Testis (tissue), 2 donors: ENCODE results near the gene FAM13C.

Experiments
- POLR2A ChIP-seq: fragments of 450-650 bp; IDR thresholded peaks from one replicate; pipeline ENCODE4 v1.6.1; 2017; ENCODE audit warnings: antibody characterized with exemption, mild to moderate bottlenecking, moderate library complexity
- TF ChIP-seq, protein P1 (sequence below), 3 experiments: fragments of 450-650 bp in 2 of 3; fragments of 200-600 bp in 1 of 3; sonication (generic) in 1 of 3; IDR thresholded peaks; one replicate each; pipeline ENCODE4 v1.5.1; 2016 to 2019; ENCODE audit warnings: antibody characterized with exemption in 3 of 3, mild to moderate bottlenecking in 2 of 3, moderate library complexity in 1 of 3

DNA sequence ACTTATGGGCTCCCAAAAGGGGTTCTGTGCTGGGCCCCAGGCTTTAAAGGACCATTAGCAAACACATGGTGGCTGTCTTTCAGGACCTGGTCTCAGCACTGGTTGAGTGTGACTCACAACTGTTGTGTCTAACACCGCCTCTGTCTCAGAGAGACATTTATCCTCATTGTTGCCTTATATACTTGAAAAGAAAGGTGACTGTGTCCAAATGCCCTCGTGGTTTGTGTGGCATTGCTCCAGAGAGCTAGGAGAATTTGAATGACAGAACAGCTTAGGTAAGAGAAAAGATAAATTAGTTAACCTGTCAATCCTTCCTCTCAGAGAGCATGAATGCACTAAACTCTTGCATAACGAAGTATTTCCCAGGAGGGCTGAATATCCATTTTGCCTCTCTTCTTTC lies 14.5 kb upstream of the FAM13C start:
- TF ChIP-seq, protein P1, sequence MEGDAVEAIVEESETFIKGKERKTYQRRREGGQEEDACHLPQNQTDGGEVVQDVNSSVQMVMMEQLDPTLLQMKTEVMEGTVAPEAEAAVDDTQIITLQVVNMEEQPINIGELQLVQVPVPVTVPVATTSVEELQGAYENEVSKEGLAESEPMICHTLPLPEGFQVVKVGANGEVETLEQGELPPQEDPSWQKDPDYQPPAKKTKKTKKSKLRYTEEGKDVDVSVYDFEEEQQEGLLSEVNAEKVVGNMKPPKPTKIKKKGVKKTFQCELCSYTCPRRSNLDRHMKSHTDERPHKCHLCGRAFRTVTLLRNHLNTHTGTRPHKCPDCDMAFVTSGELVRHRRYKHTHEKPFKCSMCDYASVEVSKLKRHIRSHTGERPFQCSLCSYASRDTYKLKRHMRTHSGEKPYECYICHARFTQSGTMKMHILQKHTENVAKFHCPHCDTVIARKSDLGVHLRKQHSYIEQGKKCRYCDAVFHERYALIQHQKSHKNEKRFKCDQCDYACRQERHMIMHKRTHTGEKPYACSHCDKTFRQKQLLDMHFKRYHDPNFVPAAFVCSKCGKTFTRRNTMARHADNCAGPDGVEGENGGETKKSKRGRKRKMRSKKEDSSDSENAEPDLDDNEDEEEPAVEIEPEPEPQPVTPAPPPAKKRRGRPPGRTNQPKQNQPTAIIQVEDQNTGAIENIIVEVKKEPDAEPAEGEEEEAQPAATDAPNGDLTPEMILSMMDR (IDR thresholded peaks at IDR 0.05), result no peak
- TF ChIP-seq POLR2A, result no peak
